HL-60 (cell line): ENCODE measurements around the gene KCNK7.
A peak's percentile ranks its signal among the peaks of the same experiment; 100 is the strongest.

Source experiments
- DNase-seq, 2 experiments: peaks; one replicate each; pipeline ENCODE4 v3.0.0-alpha.2; 2010 to 2020; ENCODE audit warnings: low read depth in 1 of 2, low spot score in 1 of 2
- H3K27ac ChIP-seq: fragments of 250-450 bp; sonication (Bioruptor Pico); replicated peaks from 2 replicates; pipeline ENCODE4 v1.5.1; 2020; ENCODE audit warnings: mild to moderate bottlenecking, moderate library complexity
- H3K27me3 ChIP-seq: fragments of 250-450 bp; sonication (Bioruptor Pico); 2 replicates; pipeline ENCODE4 v1.5.1; 2021; ENCODE audit warnings: mild to moderate bottlenecking, moderate library complexity; ENCODE audit not compliant: insufficient read depth, poor library complexity, severe bottlenecking
- H3K4me3 ChIP-seq: replicated peaks from 2 replicates; pipeline ENCODE4 v1.5.1; 2011; ENCODE audit warnings: mild to moderate bottlenecking, control low read depth, low read length; ENCODE audit not compliant: insufficient read depth
- CTCF ChIP-seq: IDR thresholded peaks from one replicate; pipeline ENCODE4 v1.5.1; 2011; ENCODE audit warnings: low read length, control low read depth, inconsistent platforms; ENCODE audit not compliant: insufficient read depth
- GABPA ChIP-seq: IDR thresholded peaks from 2 replicates; pipeline ENCODE4 v1.6.1; 2012; ENCODE audit warnings: low read depth
- POLR2AphosphoS5 ChIP-seq: IDR thresholded peaks from 2 replicates; pipeline ENCODE4 v1.6.1; 2012; ENCODE audit warnings: low read depth
- REST ChIP-seq: IDR thresholded peaks from 2 replicates; pipeline ENCODE4 v1.6.1; 2012; ENCODE audit warnings: low read depth; ENCODE audit not compliant: insufficient replicate concordance
- SPI1 ChIP-seq: IDR thresholded peaks from 2 replicates; pipeline ENCODE4 v1.6.1; 2012; ENCODE audit warnings: low read depth, mild to moderate bottlenecking, borderline replicate concordance

The KCNK7 gene

GRCh38 chr11:65580031-65580692 lies 15.4 kb downstream of the KCNK7 start:
- TF ChIP-seq GABPA (no peak), CTCF (no peak), POLR2AphosphoS5 (no peak), REST (no peak), SPI1 (no peak)
- Histone ChIP-seq H3K27ac (no peak overlapping the region), H3K4me3 (no peak overlapping the region), H3K27me3 (no peaks in the 10 kb centered on the region)
- no peak for DNase-seq

DNA sequence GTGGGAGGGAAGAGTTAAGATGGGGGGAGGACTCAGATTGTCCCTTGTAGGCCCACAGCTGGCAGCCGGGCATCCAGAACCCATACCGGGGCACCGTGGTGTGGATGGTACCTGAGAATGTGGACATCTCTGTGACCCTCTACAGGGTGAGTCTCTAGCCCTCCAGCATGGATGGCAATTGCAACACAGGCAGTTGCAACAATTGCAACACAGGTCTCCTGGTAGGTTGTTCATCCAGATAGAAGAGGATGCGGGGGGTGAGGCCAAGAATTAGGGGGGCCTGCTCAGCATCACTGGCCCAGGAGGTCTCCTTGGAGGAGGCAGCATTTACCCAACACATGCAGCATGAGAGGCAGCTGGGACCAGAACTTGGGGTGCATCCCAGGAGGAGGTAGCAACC lies 16.3 kb downstream of the KCNK7 start:
- no peaks in the 10 kb centered on the region for H3K27me3 ChIP-seq
- TF ChIP-seq GABPA: no peak
- no peak for TF ChIP-seq REST
- no peak for TF ChIP-seq POLR2AphosphoS5
- TF ChIP-seq CTCF: no peak
- TF ChIP-seq SPI1: no peak
- no peak overlapping the region for H3K27ac ChIP-seq
- DNase-seq: peak; percentile 56 to 73
- no peak overlapping the region for H3K4me3 ChIP-seq

GRCh38 chr11:65578667-65579066 lies 16.9 kb downstream of the KCNK7 start:
- Histone ChIP-seq H3K27ac (no peak overlapping the region; the same call in 1 of the 2 replicates), H3K27me3 (no peaks in the 10 kb centered on the region), H3K4me3 (no peak overlapping the region)
- DNase-seq: no peak
- no peak for TF ChIP-seq REST
- no peak for TF ChIP-seq SPI1
- TF ChIP-seq CTCF: no peak
- TF ChIP-seq POLR2AphosphoS5: no peak
- no peak for TF ChIP-seq GABPA
